SK-N-SH treated with all-trans-retinoic acid at 6 μM for 48 hours (cell line): ENCODE measurements around the gene NMT1.

Experiments used
- BACH2 ChIP-seq: fragments of 250-450 bp; sonication (Bioruptor Pico); IDR thresholded peaks from 2 replicates; pipeline ENCODE4 v1.9.0; 2021; ENCODE audit warnings: mild to moderate bottlenecking, borderline replicate concordance
- ISL1 ChIP-seq: fragments of 250-450 bp; sonication (Bioruptor Pico); IDR thresholded peaks from 2 replicates; pipeline ENCODE4 v2.1.2; 2022; ENCODE audit warnings: mild to moderate bottlenecking, moderate library complexity
- PPARA ChIP-seq: fragments of 250-450 bp; sonication (Bioruptor Pico); IDR thresholded peaks from 2 replicates; pipeline ENCODE4 v1.5.0; 2020; ENCODE audit warnings: mild to moderate bottlenecking, borderline replicate concordance
- RARB ChIP-seq: fragments of 250-450 bp; sonication (Bioruptor Pico); IDR thresholded peaks from 2 replicates; pipeline ENCODE4 v1.8.0; 2021; ENCODE audit warnings: mild to moderate bottlenecking, moderate library complexity
- TOX ChIP-seq: fragments of 250-450 bp; sonication (Bioruptor Pico); IDR thresholded peaks from 2 replicates; pipeline ENCODE4 v1.8.0; 2021; ENCODE audit warnings: mild to moderate bottlenecking, moderate library complexity, borderline replicate concordance
- ZFP3 ChIP-seq: fragments of 250-450 bp; sonication (Bioruptor Pico); IDR thresholded peaks from 2 replicates; pipeline ENCODE4 v1.5.0; 2020; ENCODE audit warnings: mild to moderate bottlenecking, moderate library complexity
- ZNF565 ChIP-seq: fragments of 450-650 bp; formaldehyde crosslinking; conservative IDR thresholded peaks from 2 replicates; pipeline ENCODE4 v1.5.0; 2020; ENCODE audit warnings: low read depth, mild to moderate bottlenecking, moderate library complexity
- TF ChIP-seq, protein P1 (sequence below): fragments of 250-450 bp; sonication (Bioruptor Pico); IDR thresholded peaks from 2 replicates; pipeline ENCODE4 v1.8.0; 2020; ENCODE audit warnings: mild to moderate bottlenecking, moderate library complexity, borderline replicate concordance
- TF ChIP-seq, protein P2 (sequence below): fragments of 250-450 bp; sonication (Bioruptor Pico); IDR thresholded peaks from 2 replicates; pipeline ENCODE4 v1.5.1; 2020; ENCODE audit warnings: low read depth, mild to moderate bottlenecking, moderate library complexity

DNA sequence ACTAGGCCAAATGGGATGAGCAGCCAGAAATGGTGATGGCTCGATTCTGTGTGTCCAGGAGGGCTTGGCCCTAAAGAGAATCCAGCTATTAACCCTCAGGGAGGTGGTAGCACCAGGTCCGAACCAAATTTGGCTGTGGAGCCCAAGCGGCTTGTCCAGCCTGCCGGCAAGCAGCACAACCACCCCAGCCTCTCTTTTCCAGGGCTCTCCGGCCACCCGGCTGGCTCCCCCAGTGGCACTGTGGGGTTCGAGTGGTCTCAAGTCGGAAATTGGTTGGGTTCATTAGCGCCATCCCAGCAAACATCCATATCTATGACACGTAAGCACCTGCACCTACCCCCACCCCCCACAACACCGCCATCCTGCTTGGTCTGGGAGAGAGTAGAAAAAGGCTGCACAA is 35.8 kb downstream of the NMT1 start:
- TF ChIP-seq ZNF565 (CRISPR knock-in tag), result no peak
- no peak for TF ChIP-seq ZFP3 (CRISPR knock-in tag)
- TF ChIP-seq, protein P1, sequence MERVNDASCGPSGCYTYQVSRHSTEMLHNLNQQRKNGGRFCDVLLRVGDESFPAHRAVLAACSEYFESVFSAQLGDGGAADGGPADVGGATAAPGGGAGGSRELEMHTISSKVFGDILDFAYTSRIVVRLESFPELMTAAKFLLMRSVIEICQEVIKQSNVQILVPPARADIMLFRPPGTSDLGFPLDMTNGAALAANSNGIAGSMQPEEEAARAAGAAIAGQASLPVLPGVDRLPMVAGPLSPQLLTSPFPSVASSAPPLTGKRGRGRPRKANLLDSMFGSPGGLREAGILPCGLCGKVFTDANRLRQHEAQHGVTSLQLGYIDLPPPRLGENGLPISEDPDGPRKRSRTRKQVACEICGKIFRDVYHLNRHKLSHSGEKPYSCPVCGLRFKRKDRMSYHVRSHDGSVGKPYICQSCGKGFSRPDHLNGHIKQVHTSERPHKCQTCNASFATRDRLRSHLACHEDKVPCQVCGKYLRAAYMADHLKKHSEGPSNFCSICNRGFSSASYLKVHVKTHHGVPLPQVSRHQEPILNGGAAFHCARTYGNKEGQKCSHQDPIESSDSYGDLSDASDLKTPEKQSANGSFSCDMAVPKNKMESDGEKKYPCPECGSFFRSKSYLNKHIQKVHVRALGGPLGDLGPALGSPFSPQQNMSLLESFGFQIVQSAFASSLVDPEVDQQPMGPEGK (CRISPR knock-in tag), result no peak
- TF ChIP-seq PPARA, result no peak
- TF ChIP-seq, protein P2, sequence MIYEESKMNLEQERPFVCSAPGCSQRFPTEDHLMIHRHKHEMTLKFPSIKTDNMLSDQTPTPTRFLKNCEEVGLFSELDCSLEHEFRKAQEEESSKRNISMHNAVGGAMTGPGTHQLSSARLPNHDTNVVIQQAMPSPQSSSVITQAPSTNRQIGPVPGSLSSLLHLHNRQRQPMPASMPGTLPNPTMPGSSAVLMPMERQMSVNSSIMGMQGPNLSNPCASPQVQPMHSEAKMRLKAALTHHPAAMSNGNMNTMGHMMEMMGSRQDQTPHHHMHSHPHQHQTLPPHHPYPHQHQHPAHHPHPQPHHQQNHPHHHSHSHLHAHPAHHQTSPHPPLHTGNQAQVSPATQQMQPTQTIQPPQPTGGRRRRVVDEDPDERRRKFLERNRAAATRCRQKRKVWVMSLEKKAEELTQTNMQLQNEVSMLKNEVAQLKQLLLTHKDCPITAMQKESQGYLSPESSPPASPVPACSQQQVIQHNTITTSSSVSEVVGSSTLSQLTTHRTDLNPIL (CRISPR knock-in tag), result no peak
- no peak for TF ChIP-seq TOX (CRISPR knock-in tag)
- TF ChIP-seq BACH2 (CRISPR knock-in tag), result no peak
- no peak for TF ChIP-seq ISL1 (CRISPR knock-in tag)
- TF ChIP-seq RARB, result no peak
